T47D (cell line): Measurements from ENCODE around the gene GRK5.

ENCODE experiments used
- DNase-seq, 2 experiments: peaks; one replicate each; pipeline versions ENCODE4 v3.0.0 to v3.0.0-alpha.2; 2011 to 2012; ENCODE audit warnings: low read depth in 1 of 2, low spot score in 1 of 2
- JUND ChIP-seq: IDR thresholded peaks from 2 replicates; pipeline ENCODE4 v1.6.1; 2012; ENCODE audit warnings: low read depth
- in situ Hi-C: cut with HindIII; loops from 2 replicates; pipeline ENCODE4 v1.10.0; 2016; ENCODE audit warnings: low sequenced_read_pairs, low pct_unique_long_range_greater_than_20kb

The GRK5 gene

DNA sequence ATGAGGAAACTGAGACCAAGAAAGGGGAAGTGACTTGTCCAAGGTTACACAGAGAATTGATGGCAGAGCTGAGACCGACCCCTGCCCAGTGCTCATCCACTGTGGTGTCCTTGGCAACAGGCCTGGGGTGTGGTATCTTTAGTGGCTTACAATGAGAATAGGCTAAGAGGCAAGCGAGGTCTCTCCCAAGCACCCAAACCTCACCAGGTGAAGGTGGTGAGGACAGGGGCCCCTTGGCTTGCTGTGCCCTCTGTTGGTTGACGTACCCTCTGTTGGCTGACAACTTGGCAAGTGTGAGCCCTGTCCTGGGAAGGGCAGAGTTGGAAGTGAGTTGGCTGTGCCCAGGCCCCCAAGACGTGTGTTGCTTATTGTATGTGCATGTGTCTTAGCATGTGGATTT lies 166.9 kb downstream of the GRK5 start:
- no peak for TF ChIP-seq JUND
- in situ Hi-C loops = no loop called here
- DNase-seq = no peak

DNA sequence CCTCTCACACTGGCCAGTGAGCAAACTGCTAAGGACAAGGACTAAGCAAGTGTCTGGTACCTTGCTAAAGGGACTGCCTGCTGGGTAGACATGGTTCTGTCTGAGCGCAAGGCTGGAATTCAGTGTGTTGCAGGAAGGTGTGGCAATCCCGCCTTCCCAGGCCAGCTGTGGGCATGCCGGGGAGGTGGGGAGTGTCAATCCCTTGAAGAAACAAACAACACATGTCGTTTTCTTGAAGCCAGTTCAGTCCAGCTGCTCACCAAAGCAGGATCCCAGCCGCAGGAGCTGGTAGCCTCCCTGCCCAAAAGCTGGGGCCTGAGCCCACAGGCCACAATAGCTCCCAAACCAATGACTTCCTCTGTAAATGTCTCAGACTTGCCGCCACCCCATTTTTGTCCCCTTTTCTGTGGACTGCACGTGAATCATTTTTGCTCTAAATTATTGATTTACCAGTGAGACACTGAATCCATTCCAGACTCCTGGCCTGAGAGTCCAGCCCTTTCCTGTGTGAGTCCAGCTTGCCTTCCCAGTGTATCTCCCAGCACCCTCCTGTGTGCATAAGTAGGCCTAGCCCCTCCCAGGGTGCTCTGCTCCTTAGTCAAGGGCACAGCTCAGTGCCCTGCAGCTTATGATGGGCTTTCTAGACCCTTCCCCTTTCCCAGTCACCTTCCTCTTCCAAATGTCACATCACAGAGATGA lies 168.4 kb downstream of the GRK5 start:
- TF ChIP-seq JUND = no peak
- no peak for DNase-seq

DNA sequence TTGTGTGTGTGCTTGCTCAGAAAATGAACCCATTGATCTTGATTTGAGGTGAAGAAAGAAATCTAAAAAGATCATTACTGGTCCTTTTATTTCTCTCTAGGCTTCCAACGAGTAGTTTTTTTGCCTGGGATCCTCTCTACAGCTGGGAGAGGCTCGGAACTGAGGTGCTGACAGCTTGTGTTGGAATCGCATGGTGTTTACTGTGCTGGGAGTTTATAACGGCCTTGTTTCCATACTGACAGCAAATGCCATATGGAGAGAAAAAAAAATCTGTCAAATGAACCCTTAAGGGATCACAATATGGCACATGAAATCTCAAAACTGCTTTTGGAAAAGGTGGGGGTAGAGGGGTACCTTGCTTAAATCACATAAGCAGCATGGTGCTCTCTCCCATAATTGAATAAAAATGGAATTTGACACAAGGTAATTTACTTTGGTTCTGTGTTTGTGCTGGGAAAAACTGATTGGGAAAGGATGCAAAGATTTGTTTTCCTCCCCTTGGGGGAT lies 170.1 kb downstream of the GRK5 start:
- TF ChIP-seq JUND = no peak
- no peak for DNase-seq
- in situ Hi-C loops = no loop called here

More for the DNA sequence above, 168.4 kb downstream of the GRK5 start:
- in situ Hi-C loops = no loop called here

DNA sequence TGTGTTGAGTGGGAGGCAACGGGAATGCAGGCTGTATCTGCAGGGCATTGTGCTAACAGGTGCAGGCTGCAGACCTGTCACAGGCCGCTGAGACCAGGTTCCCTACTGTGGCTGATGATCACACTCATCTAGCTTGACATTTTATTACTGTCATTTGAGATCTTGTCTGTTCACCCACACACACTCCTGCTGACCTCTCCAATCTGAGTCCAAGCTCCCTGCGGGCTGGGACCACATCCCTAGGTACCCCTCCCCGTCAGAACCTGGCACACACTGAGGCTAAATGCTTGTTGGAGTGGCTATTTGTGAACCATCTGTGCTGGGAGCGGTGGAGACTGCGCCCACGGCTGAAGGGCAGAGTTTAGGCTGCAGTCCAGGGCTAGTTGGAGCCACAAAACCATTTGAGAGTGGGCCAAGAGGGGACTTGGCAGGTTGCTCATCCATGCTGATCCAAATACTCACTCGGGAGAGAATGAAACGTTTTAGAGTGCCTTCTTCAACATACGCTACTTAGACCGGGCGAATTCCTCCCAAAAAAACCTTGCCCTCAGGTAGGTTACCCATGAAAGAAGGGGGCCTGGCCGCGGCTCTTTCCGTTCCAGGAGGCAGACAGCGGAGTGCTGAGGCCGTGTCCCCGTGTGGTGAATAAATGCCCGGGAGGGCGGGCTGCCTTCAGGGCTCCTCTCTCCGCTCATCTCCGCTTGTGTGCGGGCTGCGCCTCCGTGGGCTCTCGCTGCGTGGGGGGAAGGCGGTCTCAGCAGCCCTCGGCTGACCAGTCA lies 170.8 kb downstream of the GRK5 start:
- in situ Hi-C loops = no loop called here
- TF ChIP-seq JUND = no peak
- DNase-seq = no peak

DNA sequence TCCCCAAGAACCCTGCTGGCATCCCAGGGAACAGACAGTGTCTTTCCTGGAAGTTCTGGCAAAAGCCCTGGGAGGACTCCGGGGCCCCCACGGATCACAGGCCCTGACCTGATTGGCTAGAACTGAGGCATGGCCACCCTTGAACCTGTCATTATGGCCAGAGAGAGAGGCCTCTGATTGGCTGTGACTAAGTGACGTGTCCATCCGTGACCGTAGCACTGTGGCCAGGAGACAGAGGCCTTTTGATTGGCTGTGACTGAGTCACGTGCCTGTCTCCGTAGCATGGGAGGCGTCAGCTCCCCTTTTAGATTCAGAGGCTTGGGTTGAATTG lies 171.3 kb downstream of the GRK5 start:
- in situ Hi-C loops = no loop called here
- DNase-seq = no peak
- TF ChIP-seq JUND = no peak

DNA sequence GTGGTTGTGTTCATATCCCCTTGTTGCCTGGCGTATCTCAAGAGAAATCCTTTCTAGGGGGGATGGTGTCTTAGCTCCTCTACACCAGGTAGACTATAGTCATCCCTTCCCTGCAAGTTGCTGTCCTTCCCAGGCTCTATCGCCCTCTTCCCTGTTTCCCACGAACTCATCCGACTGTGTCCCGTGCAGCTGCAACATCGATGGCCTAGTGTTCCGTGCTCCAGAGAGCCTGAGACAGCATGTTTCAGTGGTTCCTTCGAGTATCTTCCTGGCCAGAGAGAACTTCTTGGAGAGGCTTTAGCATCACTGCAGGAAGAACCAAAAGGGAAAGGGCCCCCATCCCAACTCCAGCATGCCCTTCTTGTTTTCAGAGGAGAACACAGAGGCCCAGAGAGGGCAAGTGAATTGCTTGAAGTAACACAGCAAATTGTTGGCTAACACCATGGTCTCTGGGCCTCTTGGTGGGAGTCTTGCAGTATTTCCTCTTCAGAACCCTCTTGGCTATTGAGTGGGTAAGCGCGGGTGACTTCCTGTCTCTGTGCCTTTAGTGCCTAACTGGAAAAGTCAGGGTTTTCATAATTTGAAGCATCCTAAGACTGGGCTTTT lies 172.2 kb downstream of the GRK5 start:
- TF ChIP-seq JUND = no peak
- DNase-seq = no peak
- in situ Hi-C loops = no loop called here

DNA sequence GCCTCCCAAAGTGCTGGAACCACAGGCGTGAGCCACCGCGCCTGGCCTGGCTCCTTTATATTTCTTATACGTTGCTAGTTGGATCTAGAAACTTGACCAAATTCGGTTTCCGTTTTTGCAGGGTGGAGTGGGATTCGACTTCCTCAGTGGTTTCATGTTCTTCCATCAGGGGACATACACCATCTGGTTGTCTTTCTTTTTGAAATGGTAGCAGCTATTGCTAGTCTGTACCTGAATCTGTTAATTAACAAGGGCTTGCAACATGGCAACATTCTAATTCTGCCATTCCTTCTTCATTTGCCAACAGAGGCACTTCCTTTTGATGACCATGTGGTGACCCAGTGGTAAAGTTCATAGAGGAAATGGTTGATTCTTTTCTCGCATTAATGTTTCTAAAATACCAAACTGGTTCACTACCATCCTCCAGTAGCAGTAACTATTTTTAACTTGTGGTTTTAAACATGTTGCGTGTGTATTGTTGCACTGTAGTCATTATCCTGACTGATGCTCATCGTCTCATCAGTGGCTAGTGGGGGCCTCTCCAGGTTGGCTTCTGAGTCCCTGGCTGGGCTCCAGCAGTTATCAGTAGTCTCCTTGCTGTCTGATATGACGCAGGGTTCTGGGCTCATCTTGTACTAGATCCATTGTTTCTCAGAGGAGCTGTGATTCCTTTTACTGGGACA lies 175.9 kb downstream of the GRK5 start:
- DNase-seq = no peak
- in situ Hi-C loops = no loop called here
- no peak for TF ChIP-seq JUND

DNA sequence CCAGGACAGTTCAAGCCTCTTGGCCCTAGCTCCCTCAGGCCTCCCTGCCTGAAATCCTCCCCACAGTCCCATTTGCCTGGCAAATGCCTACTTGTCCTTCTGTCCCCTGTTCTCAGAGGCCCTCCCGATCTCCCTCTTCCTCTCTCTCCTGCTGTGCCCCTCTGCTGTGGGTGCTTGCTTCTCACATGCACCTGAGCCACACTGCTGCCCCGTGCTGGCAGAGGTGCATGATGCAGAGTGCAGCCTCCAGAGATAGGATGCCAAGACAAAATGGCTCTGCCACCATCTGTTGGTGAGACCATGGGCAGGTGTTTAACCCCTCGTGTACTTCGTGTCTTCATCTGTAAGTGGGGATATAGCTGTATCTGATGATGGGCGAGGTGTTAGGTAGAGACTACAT lies 176.8 kb downstream of the GRK5 start:
- DNase-seq = no peak
- TF ChIP-seq JUND = no peak
- in situ Hi-C loops = no loop called here

DNA sequence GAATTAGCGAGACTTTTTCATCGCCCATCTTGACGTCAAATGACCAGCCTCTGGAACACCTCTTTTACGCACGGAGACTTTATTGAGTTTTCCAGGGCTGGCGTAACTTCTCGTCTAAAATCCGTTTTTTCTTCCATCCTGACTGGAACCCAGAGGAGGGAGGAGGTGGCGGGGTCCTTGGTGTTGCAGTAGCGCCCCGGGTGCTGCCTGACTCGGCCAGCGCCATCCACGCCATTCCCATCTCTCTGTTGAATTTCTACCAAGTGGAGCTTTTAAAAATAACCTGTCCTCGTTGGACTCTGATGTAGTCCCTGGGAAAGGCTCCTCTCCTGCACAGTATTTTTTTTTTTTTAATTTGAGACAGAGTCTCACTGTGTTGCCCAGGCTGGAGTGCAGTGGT lies 179.3 kb downstream of the GRK5 start:
- no peak for DNase-seq
- in situ Hi-C loops = no loop called here
- no peak for TF ChIP-seq JUND

DNA sequence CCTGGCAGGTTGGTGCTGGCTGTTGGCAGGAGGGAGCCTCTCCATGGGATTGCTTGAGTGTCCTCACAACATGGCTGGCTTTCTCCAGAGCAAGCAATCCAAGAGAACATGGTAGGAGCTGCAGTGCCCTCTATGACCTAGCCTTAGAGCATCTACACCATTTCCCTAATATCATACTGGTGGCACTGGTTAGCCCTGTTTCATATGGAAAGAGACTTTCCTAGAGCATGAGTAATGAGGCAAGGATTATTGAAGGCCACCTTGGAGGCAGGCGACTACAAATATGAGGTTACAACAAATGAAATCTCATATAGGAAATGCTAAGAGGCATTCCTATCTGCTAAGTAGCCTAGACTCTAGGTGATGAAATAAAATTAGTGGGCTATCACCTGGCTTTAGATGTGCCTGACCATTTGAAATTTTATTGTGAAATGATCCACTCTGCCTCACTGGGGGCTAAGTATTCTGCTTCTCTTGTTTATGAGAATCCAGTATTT lies 181.5 kb downstream of the GRK5 start:
- in situ Hi-C loops = no loop called here
- no peak for DNase-seq
- no peak for TF ChIP-seq JUND

DNA sequence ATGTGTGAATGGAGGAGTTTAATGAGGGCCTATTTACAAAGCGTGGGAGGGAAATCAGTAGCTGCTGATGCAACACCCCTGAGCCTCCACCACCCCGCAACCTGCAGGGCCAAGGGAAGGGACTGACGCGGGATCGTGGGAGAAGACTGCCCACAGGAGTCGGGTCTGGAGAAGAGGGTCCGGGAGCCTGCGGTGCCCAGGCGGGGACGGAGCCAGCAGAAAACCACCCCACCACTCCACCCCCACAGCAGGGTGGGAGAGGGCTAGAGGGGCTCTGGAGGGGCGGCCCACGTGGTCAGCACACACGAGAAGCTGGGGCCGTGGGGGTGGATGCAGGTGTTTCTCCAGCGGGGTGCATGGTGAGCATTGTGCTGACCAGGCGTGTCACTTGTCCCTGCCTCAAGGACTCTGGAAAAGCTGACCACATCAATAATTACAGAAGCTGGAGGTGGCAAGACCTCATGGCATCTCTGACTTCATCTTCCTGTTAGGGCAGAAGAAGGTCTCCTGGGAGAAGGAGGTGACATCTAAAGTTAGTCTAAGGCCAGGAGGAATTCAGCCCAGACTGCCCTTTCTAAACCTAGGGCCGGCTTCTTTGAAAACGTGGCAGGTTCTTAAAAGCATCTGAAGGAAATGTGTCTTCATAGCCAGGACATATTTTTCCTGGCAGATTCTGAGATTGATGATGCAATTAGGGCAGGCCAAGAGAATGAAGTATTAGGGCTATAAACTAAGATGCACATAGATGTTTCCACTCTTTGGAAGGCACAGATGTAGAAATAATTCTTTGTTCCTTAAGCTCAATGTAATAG lies 184.3 kb downstream of the GRK5 start:
- in situ Hi-C loops = no loop called here
- no peak for TF ChIP-seq JUND

DNA sequence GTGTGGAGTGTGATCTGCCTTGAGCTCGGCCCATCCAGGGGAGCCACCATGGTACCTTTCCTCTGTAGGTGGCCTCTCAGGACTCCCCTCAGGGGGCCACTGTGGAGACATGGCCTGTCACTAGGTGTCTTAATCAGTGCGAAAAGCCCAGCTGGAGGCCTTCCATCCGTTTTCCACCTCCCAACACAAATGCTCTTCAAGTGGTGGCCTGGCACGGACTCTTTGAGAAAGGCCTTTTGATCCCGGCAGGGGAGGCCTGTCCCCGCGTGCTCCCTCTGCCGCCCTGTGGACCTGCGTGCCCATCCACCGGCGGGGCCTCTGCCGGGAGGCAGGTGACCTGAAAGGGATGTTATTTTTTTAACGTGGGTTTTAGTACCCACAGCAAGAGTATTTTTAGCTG lies 185.6 kb downstream of the GRK5 start:
- DNase-seq = no peak
- in situ Hi-C loops = no loop called here
- no peak for TF ChIP-seq JUND

More for the DNA sequence above, 184.3 kb downstream of the GRK5 start:
- no peak for DNase-seq
